Head of caudate nucleus (tissue), 42 donors: ENCODE results near the gene URB1.

ENCODE experiments used
- DNase-seq, 42 donors: peaks; one replicate each; pipeline versions ENCODE4 v3.0.0 to v3.0.0-alpha.2; 2020 to 2021; ENCODE audit warnings: mixed read lengths in 7 of 42
- intact Hi-C: fragments of 100-400 bp; cut with DNase I; formaldehyde crosslinking; loops from one replicate; pipeline ENCODE4 v1.15.0; 2022

Gene URB1

DNA sequence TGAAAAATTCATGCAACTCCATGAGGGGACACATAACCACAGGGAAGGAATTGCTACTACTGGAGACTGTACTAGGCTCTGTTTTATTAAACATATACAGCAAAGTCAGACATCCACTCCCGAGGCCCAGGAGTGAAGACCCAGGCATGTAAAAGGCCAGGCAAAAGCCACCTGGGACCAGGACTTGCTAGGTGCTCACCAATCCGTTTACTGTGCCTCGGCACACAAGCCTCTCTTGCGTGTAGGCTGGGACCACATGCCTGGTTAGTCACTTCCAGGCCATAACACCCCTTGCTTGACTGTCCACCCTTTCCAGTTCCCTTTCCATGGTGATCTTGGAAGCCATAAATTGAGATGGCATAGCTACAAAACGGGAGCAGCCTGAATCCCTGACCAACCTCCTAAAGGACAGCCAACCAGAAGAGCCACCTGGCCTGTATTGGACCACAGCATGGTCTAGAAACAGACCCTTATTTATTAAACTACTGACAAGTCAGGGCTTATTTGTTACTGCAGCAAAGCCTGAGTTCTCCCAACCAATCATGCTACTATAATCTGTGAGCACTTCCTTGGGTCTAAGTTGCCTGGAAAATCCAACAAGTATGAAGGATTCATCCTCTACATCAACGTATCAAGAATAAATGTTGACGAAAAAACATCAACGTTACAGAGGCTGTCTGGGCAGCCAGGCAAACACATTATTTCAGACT lies 39.7 kb downstream of the URB1 start:
- intact Hi-C loops: no loop called here
- no peak for DNase-seq

- DNase-seq: no peak
- intact Hi-C loops: no loop called here
Observed at GRCh38 chr21:32352526-32352925, 40.3 kb downstream of the URB1 start.

DNA sequence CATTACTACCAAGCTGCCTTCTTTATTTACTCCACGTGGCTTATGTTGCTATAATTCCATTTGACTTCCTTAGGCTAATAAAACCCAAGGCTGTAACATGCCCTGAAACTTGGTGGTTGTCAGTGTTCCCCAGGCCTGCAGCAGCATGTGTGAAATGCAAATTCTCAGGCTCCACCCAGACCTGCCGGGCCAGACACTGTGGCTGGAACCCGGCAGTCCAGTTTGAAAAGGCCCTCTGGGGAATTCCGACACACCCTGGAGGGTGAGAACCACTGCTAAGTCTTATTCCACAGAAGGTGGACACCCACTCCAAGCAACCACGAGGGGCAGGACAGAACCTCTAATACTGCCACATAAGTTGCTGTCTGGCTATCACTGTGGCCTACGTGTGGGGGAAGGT lies 41.4 kb downstream of the URB1 start:
- intact Hi-C loops: no loop called here
- no peak for DNase-seq

DNA sequence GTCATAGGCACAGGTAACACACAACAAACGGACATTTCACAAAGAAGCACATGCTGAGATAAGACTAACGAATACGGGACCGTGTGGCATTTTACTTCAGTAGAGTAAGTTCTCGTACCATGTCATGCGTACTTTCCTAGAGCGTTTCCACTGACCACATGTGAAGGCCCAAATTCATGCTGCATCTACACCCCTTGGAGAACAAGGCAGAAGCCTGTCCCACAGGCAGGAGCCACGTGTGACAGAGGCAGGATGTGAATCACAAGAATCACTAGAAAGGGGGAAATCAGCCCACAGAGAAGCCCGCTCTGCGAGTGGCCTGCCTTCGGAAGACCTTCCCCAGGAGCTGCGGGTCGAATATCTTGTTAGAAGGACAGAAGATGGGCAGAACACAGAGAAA lies 41.8 kb downstream of the URB1 start:
- intact Hi-C loops: no loop called here

GRCh38 chr21:32350211-32350980 lies 42.4 kb downstream of the URB1 start:
- DNase-seq: peak in 1 of 42 donors; percentile 20

More for the DNA sequence above, 41.8 kb downstream of the URB1 start:
- no peak for DNase-seq

DNA sequence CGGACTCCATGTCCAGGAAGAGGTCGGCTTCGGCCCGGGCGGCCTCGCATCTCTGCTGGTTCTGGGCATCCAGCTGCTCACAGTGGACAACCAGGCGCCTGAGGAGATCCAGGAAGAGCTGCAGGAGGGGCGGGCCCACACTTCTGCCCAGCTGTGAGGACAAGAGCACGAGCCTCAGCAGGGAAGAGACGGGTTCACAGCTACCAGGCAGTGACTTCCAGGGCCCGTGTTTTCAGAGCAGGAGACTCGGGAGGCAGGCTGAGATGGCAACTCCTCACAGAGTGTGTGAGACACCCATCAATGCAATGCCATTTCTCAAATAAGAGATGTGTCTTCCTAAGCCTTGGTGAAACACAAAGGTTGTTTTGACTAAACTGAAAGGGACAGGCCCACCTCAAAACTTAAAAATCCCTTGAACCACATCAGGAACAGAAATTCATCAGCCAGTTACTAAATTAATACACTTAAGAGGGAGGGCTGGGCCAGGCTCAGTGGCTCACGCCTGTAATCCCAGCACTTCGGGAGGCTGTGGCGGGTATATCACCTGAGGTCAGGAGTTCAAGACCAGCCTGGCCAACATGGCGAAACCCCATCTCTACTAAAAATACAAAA lies 43.4 kb downstream of the URB1 start:
- DNase-seq: no peak
- intact Hi-C loops: no loop called here

More at GRCh38 chr21:32350211-32350980, 42.4 kb downstream of the URB1 start:
- intact Hi-C loops: no loop called here

DNA sequence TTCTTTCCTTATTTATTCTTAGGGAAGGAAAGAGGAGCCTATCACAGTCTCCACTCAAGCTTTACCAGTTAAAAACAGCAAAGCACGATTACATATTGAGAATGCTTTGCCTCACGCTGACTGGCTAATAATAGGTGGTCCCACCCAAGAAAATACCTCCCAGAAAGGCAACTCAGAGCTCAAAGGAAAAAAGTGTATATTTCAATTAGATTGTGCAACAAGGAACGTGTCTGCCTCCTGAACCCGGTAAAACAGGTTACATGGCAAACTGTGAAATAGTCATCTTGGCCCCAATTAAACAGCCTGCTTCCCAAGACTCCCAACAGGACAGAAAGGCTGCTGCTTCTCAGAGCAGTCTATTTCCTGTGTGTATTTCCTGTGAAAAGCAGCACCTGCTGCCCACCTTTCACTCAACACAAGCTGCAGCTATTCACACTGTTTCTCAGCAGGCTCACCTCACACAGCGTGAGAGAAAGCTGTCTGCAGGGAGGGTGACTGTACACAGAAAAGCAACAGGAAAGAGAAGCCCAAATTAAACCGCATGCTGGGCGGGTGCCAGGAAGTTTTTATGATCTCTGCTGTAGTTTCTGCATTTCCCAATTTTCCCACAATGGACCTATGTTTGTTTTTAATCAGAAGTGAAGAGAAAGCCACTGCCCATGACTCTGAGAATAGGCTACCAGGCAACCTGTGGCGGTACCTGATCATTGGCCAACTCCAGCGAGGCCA lies 44.0 kb downstream of the URB1 start:
- DNase-seq: no peak
- intact Hi-C loops: no loop called here

- intact Hi-C loops: no loop called here
- DNase-seq: peak in 1 of 42 donors; percentile 12
Observed at GRCh38 chr21:32347977-32348376, 44.8 kb downstream of the URB1 start.

DNA sequence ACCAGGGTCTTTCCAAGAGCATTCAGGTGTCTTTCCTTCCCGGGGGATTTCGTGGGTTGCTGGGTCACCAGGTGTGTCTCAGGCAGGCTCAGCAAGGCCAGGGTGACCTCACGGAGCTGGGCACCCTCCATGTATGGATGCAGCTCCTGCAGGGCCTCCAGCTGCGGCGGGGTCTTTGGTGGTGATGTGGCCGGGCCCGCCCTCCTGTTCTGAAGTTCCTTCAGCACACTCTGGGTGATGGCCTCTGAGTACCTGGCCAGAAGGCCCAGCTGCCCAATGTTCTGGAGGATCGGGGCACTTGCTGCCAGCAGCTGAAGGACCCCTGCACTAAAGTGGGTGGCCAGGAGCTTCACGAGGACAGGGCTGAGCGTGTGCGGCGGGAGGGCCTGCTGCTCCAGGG lies 45.5 kb downstream of the URB1 start:
- intact Hi-C loops: no loop called here
- peak in 2 of 42 donors; percentile 2 to 22 for DNase-seq

DNA sequence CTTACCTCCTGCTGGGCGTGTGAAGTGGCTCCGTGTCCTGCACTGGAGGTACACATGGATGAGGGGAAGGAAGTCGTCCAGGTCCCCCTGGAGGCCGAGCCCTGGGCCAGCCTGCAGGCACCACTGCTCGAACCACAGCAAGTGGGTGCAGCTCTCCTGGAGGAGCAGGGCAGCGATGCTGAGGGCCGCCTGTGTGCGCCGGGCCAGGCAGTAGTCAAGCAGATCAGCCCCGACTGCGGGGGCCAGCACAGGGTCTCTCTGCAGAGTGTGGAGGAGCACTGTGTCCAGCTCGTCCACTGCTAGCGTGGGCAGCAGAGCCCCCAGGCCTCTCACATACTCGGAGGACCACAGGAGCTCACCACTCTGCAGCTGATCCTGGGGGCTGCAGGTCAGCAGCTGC lies 45.9 kb downstream of the URB1 start:
- peak in 2 of 42 donors; percentile 10 to 31 for DNase-seq
- intact Hi-C loops: no loop called here

GRCh38 chr21:32340863-32341848 lies 51.7 kb downstream of the URB1 start:
- peak in 10 of 42 donors; percentile 19 to 61 (median 40) for DNase-seq
- intact Hi-C loops: no loop called here

DNA sequence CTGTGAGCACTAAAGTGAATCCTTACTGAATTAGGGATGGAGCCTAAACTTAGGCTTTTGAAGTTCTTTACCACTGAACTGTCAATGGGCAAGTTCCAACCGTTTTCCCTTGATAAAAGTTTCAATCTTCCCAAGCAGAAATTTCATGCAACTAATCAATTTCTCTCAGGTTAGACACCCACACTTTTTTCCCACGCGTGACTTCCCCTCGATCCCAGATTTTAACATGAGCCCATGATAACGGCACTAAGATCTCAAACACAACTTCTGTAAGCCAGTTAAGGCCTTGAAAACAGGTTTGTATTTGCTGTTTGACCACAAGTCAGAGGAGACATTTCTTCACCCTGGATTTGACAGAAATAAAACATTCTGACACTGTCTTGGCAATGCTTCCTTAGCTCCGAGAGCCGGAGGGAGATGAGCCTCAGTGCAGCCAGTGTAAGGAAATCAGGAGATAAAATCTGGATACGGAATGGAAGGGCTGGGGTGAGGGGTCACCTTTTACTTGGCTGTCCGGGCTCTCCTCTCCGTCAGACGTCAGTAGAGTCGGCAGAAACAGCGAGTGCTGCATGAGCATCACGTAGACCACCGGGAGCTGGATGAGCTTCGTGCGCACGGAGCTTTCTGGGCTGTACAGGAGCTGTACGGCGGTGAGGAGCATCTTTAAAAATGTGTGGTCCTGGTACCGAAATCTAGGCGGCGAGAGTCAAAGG lies 54.4 kb downstream of the URB1 start:
- peak in 10 of 42 donors; percentile 17 to 65 (median 46) for DNase-seq
- intact Hi-C loops: no loop called here

DNA sequence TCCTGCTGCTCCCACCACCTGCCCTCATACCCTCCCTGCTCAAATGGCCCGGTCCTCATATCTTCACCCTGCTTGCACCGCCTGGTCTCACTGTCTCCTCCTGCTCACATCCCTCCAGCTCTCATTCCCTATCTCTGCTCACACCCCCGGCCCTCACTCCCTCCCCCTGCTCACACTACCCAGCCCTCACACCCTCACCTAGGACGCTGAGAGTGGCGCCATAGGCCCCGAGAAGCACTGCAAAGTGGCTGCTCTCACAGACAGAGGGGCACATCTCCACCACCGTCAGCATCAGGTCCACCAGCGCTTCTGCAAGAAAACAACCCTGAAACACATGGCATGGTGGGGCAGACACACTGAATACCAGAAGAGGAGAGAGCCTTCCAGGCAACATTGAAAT lies 55.6 kb downstream of the URB1 start:
- intact Hi-C loops: no loop called here
- peak in 1 of 42 donors; percentile 16 for DNase-seq

DNA sequence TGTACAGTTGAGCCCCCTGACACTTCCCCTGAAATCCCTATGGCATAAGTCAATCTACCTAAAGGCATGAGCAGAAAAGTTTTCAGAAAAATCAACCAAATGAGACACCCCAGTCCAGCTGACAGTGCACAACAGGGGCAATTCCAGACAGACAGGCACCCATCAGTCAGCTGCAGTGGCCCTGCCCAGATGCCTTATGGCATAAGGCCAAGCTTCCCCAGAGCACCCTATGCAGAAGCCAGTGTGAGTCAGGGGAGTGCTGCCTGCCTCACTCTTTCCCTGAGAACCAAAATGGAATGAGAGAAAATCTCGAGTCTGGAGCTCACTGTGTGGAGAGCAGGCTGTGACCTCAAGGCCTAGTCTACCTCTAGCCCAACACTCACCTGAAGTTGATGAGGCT lies 56.1 kb downstream of the URB1 start:
- peak in 34 of 42 donors; percentile 25 to 83 (median 61) for DNase-seq
- intact Hi-C loops: no loop called here

DNA sequence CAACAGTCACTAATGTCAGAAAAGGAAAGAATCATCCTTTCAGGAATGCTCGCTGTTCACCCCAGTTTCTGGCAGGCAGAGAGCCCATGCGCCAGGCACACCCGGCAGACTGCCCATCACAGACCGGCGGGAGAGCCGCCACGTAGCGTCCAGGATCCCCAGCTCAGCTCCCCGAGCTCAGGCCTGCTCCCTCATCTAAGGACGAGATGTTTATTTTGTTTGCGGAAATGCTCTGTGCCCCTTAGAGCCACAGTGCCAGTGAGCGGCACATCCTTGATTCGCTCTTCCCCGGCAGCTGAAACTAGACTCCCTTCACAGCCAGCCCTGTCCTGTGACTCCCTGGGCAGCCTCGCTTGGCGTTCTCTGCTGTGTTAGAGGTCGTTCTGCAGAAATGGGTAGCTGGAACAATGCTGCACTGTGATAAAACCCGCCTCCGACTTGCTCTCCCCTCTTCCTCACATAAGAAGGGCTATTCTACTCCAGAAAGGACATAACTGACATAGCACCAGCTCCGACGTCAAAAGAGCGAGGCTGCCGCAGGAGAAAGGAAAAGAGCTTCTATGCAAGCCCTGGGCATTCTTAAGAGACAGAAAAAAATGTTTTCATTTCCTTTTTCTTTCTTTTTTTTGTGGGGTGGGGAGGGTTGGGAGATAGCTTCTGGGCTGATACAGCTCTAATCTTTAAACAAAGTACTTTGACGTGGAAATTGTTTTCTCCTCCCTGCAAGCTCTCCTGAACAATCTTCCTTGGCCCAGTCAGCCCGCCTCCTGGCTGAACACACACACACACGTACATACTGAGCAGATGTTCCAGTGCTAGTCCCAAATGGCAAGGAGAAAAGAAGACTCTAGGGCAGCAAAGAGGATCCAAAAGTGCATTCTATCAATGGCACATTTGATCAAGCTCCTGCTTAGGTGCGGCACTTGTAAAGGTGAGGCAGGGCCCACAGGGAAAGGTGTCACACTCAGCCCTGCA lies 56.9 kb downstream of the URB1 start:
- intact Hi-C loops: no loop called here
- peak; percentile 57 to 93 (median 84) for DNase-seq

GRCh38 chr21:32334980-32335531 lies 57.8 kb downstream of the URB1 start:
- intact Hi-C loops: no loop called here
- peak in 41 of 42 donors; percentile 44 to 88 (median 75) for DNase-seq
